ENCODE measurements around the gene PVALEF. TPM values are rescaled to one million over a fixed set of nuclear protein-coding genes. Genes with fewer than 3 reads are reported as not detected.

The PVALEF gene
- total RNA-seq = not detected
- not detected for total RNA-seq (2013)
- 0 to 0.14 (median 0) reads per million in 29 experiments for total RNA-seq

GRCh38 chr17:81165246-81166032 is at the start of gene PVALEF:
Gene PVALEF, plus strand, starts transcription at chr17:81165507. Its CDS starts 15,720 bp downstream, at chr17:81181227.
- Histone ChIP-seq H3K4me3 (ENCODE audit: control insufficient read depth in 1 of 2, extremely low read depth in 1 of 2, low read length in 1 of 2) (peak within 1 kb of the TSS in 1 of 2 donors; percentile 27), H3K9me3 (no peaks in the 10 kb centered on the region), H3K36me3 (ENCODE audit: control insufficient read depth in 2 of 2, extremely low read depth in 1 of 2, insufficient read depth in 1 of 2, low read length in 1 of 2) (no peaks in the 10 kb centered on the region), H3K4me1 (ENCODE audit: control insufficient read depth in 1 of 2, extremely low read depth in 1 of 2, insufficient read depth in 2 of 2, low read length in 2 of 2) (peaks cover 0 to 16% of the 10 kb centered on the region in 2 experiments), H3K27ac (ENCODE audit: low read length) (no peak within 1 kb of the TSS), H3K27me3 (replicated peaks in 1 of 2; ENCODE audit: control insufficient read depth in 2 of 2, extremely low read depth in 1 of 2, insufficient read depth in 2 of 2, low read length in 1 of 2) (peaks cover 0 to 78% of the 10 kb centered on the region in 2 experiments)
- Mint-ChIP-seq H3K27me3 (peaks cover 11 to 27% of the 10 kb centered on the region in 2 donors), H3K36me3 (no peaks in the 10 kb centered on the region), H3K4me3 (peak within 1 kb of the TSS; percentile 13 to 60 (median 58)), H3K4me1 (peaks cover 0 to 21% (median 1%) of the 10 kb centered on the region in 3 donors), H3K27ac (peak within 1 kb of the TSS in 1 of 2 donors; percentile 49), H3K9me3 (no peaks in the 10 kb centered on the region)
- peak in 1 of 35 experiments; percentile 2 for DNase-seq
- ChIA-PET POLR2A (no interaction called here), CTCF (no interaction called here)
- ATAC-seq (replicated peaks in 1 of 4) = peak in 3 of 4 experiments; percentile 17 to 28 (median 18)
- WGBS (ENCODE audit: insufficient coverage) = 38% methylated on average over 44 of the region's 46 CpGs

GRCh38 chr17:81115749-81116464 is 49.4 kb upstream of the PVALEF start:
- Histone ChIP-seq H3K27me3 (replicated peaks in 1 of 2; ENCODE audit: control insufficient read depth in 2 of 2, extremely low read depth in 1 of 2, insufficient read depth in 2 of 2, low read length in 1 of 2) (peaks cover 0 to 33% of the 10 kb centered on the region in 2 experiments), H3K27ac (ENCODE audit: low read length) (no peak overlapping the region), H3K4me3 (ENCODE audit: control insufficient read depth in 1 of 2, extremely low read depth in 1 of 2, low read length in 1 of 2) (no peak overlapping the region), H3K9me3 (no peaks in the 10 kb centered on the region), H3K4me1 (ENCODE audit: control insufficient read depth in 1 of 2, extremely low read depth in 1 of 2, insufficient read depth in 2 of 2, low read length in 2 of 2) (peaks cover 0 to 14% of the 10 kb centered on the region in 2 experiments), H3K36me3 (ENCODE audit: control insufficient read depth in 2 of 2, extremely low read depth in 1 of 2, insufficient read depth in 1 of 2, low read length in 1 of 2) (no peaks in the 10 kb centered on the region)
- Mint-ChIP-seq H3K27me3 (peaks cover 0 to 4% of the 10 kb centered on the region in 2 donors), H3K36me3 (no peaks in the 10 kb centered on the region), H3K27ac (no peak overlapping the region), H3K4me1 (peaks cover 0 to 6% (median 5%) of the 10 kb centered on the region in 3 donors), H3K9me3 (no peaks in the 10 kb centered on the region), H3K4me3 (no peak overlapping the region)
- DNase-seq = no peak
- ChIA-PET CTCF (no interaction called here), POLR2A (no interaction called here)
- ATAC-seq (replicated peaks in 1 of 4) = no peak
- 89% methylated on average over 21 of the region's 22 CpGs for WGBS (ENCODE audit: insufficient coverage)

GRCh38 chr17:81116704-81117103 is 48.6 kb upstream of the PVALEF start:
- H3K27me3 ChIP-seq (replicated peaks in 1 of 2; ENCODE audit: control insufficient read depth in 2 of 2, extremely low read depth in 1 of 2, insufficient read depth in 2 of 2, low read length in 1 of 2) = peaks cover 0 to 33% of the 10 kb centered on the region in 2 experiments
- POLR2A ChIA-PET = no interaction called here
- Mint-ChIP-seq H3K9me3 (no peaks in the 10 kb centered on the region), H3K36me3 (no peaks in the 10 kb centered on the region), H3K4me1 (peaks cover 0 to 6% (median 5%) of the 10 kb centered on the region in 3 donors), H3K27ac (no peak overlapping the region), H3K4me3 (no peak overlapping the region), H3K27me3 (peaks cover 0 to 4% of the 10 kb centered on the region in 2 donors)
- DNase-seq (no peak), ATAC-seq (replicated peaks in 1 of 4) (no peak)
- WGBS (ENCODE audit: insufficient coverage) = 65% methylated on average over 3 of the region's 8 CpGs
- H3K9me3 ChIP-seq = no peaks in the 10 kb centered on the region
- CTCF ChIA-PET = no interaction called here
- H3K27ac ChIP-seq (ENCODE audit: low read length) = no peak overlapping the region
- H3K4me3 ChIP-seq (ENCODE audit: control insufficient read depth in 1 of 2, extremely low read depth in 1 of 2, low read length in 1 of 2) = no peak overlapping the region
- H3K36me3 ChIP-seq (ENCODE audit: control insufficient read depth in 2 of 2, extremely low read depth in 1 of 2, insufficient read depth in 1 of 2, low read length in 1 of 2) = no peaks in the 10 kb centered on the region
- H3K4me1 ChIP-seq (ENCODE audit: control insufficient read depth in 1 of 2, extremely low read depth in 1 of 2, insufficient read depth in 2 of 2, low read length in 2 of 2) = peaks cover 0 to 14% of the 10 kb centered on the region in 2 experiments

- no peak overlapping the region for H3K4me3 Mint-ChIP-seq
- H3K4me1 Mint-ChIP-seq = peaks cover 0 to 6% (median 5%) of the 10 kb centered on the region in 3 donors
- no peak overlapping the region for H3K27ac Mint-ChIP-seq
- CTCF ChIA-PET = no interaction called here
- WGBS (ENCODE audit: insufficient coverage) = 92% methylated on average over 13 of the region's 20 CpGs
- peaks cover 0 to 14% of the 10 kb centered on the region in 2 experiments for H3K4me1 ChIP-seq (ENCODE audit: control insufficient read depth in 1 of 2, extremely low read depth in 1 of 2, insufficient read depth in 2 of 2, low read length in 2 of 2)
- H3K36me3 Mint-ChIP-seq = no peaks in the 10 kb centered on the region
- DNase-seq (no peak), ATAC-seq (replicated peaks in 1 of 4) (no peak)
- H3K27me3 Mint-ChIP-seq = peaks cover 0 to 4% of the 10 kb centered on the region in 2 donors
- H3K9me3 Mint-ChIP-seq = no peaks in the 10 kb centered on the region
- peaks cover 0 to 33% of the 10 kb centered on the region in 2 experiments for H3K27me3 ChIP-seq (replicated peaks in 1 of 2; ENCODE audit: control insufficient read depth in 2 of 2, extremely low read depth in 1 of 2, insufficient read depth in 2 of 2, low read length in 1 of 2)
- no peak overlapping the region for H3K27ac ChIP-seq (ENCODE audit: low read length)
- no peaks in the 10 kb centered on the region for H3K9me3 ChIP-seq
- H3K36me3 ChIP-seq (ENCODE audit: control insufficient read depth in 2 of 2, extremely low read depth in 1 of 2, insufficient read depth in 1 of 2, low read length in 1 of 2) = no peaks in the 10 kb centered on the region
- POLR2A ChIA-PET = no interaction called here
- no peak overlapping the region for H3K4me3 ChIP-seq (ENCODE audit: control insufficient read depth in 1 of 2, extremely low read depth in 1 of 2, low read length in 1 of 2)
Observed at GRCh38 chr17:81117672-81118198, 47.6 kb upstream of the PVALEF start.

GRCh38 chr17:81118308-81119221 is 46.7 kb upstream of the PVALEF start:
- Histone ChIP-seq H3K36me3 (ENCODE audit: control insufficient read depth in 2 of 2, extremely low read depth in 1 of 2, insufficient read depth in 1 of 2, low read length in 1 of 2) (no peaks in the 10 kb centered on the region), H3K9me3 (no peaks in the 10 kb centered on the region), H3K4me3 (ENCODE audit: control insufficient read depth in 1 of 2, extremely low read depth in 1 of 2, low read length in 1 of 2) (peak overlapping the region in 1 of 2 donors; percentile 19), H3K27me3 (replicated peaks in 1 of 2; ENCODE audit: control insufficient read depth in 2 of 2, extremely low read depth in 1 of 2, insufficient read depth in 2 of 2, low read length in 1 of 2) (peaks cover 0 to 33% of the 10 kb centered on the region in 2 experiments), H3K4me1 (ENCODE audit: control insufficient read depth in 1 of 2, extremely low read depth in 1 of 2, insufficient read depth in 2 of 2, low read length in 2 of 2) (peaks cover 0 to 14% of the 10 kb centered on the region in 2 experiments), H3K27ac (ENCODE audit: low read length) (no peak overlapping the region)
- H3K36me3 Mint-ChIP-seq = no peaks in the 10 kb centered on the region
- H3K9me3 Mint-ChIP-seq = no peaks in the 10 kb centered on the region
- peak overlapping the region in 2 of 3 donors; percentile 37 to 58 for H3K4me3 Mint-ChIP-seq
- ChIA-PET POLR2A (no interaction called here), CTCF (no interaction called here)
- peaks cover 0 to 6% (median 5%) of the 10 kb centered on the region in 3 donors for H3K4me1 Mint-ChIP-seq
- no peak for DNase-seq
- no peak overlapping the region for H3K27ac Mint-ChIP-seq
- H3K27me3 Mint-ChIP-seq = peaks cover 0 to 4% of the 10 kb centered on the region in 2 donors
- 76% methylated on average over 20 of the region's 24 CpGs for WGBS (ENCODE audit: insufficient coverage)
- ATAC-seq (replicated peaks in 1 of 4) = no peak

All from T-cell (primary cell).